Psoas muscle (tissue), 8 donors: ENCODE data around the gene IFNK. TPM values are rescaled to one million over a fixed set of nuclear protein-coding genes. Genes with fewer than 3 reads are reported as not detected.

Source experiments
- ATAC-seq, 4 donors: fragments of 200-7000 bp; cut with Tn5 transposase; one replicate each; pipeline ENCODE4 v1.9.1; 2020; ENCODE audit warnings: moderate library complexity in 3 of 4, mild to moderate bottlenecking in 2 of 4
- DNase-seq, 2 donors: peaks; one replicate each; pipeline ENCODE4 v3.0.0-alpha.2; 2020
- H3K27ac ChIP-seq: fragments of 200-600 bp; one replicate; pipeline ENCODE4 v1.8.0; 2022
- H3K27me3 ChIP-seq, 3 donors: fragments of 200-600 bp in 1 of 3; one replicate each; pipeline versions ENCODE4 v1.6.1 to v1.8.0; 2013 to 2022; ENCODE audit warnings: low read length in 2 of 3, mild to moderate bottlenecking in 2 of 3, moderate library complexity in 1 of 3; ENCODE audit not compliant: insufficient read depth in 3 of 3
- H3K36me3 ChIP-seq, 2 donors: fragments of 200-600 bp in 1 of 2; one replicate each; pipeline versions ENCODE4 v1.6.1 to v1.8.0; 2013 to 2022; ENCODE audit warnings: low read depth in 1 of 2, mild to moderate bottlenecking in 1 of 2, moderate library complexity in 1 of 2; ENCODE audit not compliant: insufficient read depth in 1 of 2
- H3K4me1 ChIP-seq: fragments of 200-600 bp; one replicate; pipeline ENCODE4 v1.8.0; 2022
- H3K4me3 ChIP-seq: fragments of 200-600 bp; one replicate; pipeline ENCODE4 v1.8.0; 2022; ENCODE audit warnings: mild to moderate bottlenecking
- H3K9me3 ChIP-seq: fragments of 200-600 bp; one replicate; pipeline ENCODE4 v1.8.0; 2022
- WGBS, 3 donors: extraction: QIAGEN DNeasy Blood & Tissue Kit; methylation state at CpG; one replicate each; pipeline versions ENCODE4 v1.1.6 to v1.1.7; 2013; 5-methylcytosine and 5-hydroxymethylcytosine counted together
- intact Hi-C, 2 donors: fragments of 100-400 bp; cut with DNase I; formaldehyde crosslinking; loops; one replicate each; pipeline versions ENCODE4 v1.11.0 to v1.14.2; 2022
- polyA plus RNA-seq, 3 donors: library from polyadenylated mRNA; stranded (reverse); fragments of 200-250 nt; gene quantifications; one replicate each; pipeline ENCODE4 v1.2.3, GENCODE V29; 2013
- total RNA-seq, 4 donors: library from RNA; stranded (reverse); fragmentation: NEBNext Ultra II Directional in 2 of 4; extraction: Animal tissue kit (Norgen Biotek cat#: 25700) in 2 of 4; gene quantifications; one replicate each; pipeline versions ENCODE4 v1.2.1 to v1.2.4, GENCODE V29; 2021 to 2023
- TF ChIP-seq, protein P1 (sequence below): fragments of 200-600 bp; IDR thresholded peaks from one replicate; pipeline ENCODE4 v1.8.0; 2022; ENCODE audit warnings: antibody characterized with exemption
- donor health status: healthy with polysubstance abuse.
- donor health status: DM: no; HTN: no; CAD: no; lungs with moderate emphysema.
- donor health status: Bipolar disorder and iron deficiency.
- donor health status: healthy.
- donor health status: DM: yes; HTN: yes; CAD: no.
- donor health status: DM: no; HTN: no; CAD: no.
- donor health status: DM: no; HTN: no; CAD: no.
- donor health status: DM: yes; HTN: yes; CAD: no.

IFNK gene
- total and polyA plus RNA-seq, 7 donors = not detected

- intact Hi-C loops = no loop called here
- H3K4me1 ChIP-seq = peaks cover 8% of the 10 kb centered on the region
- no peak overlapping the region for H3K27ac ChIP-seq
- 86 to 90% (median 90%) methylated on average over 1 of the region's 1 CpG for WGBS, 3 donors
- no peaks in the 10 kb centered on the region for H3K36me3 ChIP-seq
- H3K9me3 ChIP-seq = no peaks in the 10 kb centered on the region
- DNase-seq (no peak), ATAC-seq (no peak)
- TF ChIP-seq, protein P1, sequence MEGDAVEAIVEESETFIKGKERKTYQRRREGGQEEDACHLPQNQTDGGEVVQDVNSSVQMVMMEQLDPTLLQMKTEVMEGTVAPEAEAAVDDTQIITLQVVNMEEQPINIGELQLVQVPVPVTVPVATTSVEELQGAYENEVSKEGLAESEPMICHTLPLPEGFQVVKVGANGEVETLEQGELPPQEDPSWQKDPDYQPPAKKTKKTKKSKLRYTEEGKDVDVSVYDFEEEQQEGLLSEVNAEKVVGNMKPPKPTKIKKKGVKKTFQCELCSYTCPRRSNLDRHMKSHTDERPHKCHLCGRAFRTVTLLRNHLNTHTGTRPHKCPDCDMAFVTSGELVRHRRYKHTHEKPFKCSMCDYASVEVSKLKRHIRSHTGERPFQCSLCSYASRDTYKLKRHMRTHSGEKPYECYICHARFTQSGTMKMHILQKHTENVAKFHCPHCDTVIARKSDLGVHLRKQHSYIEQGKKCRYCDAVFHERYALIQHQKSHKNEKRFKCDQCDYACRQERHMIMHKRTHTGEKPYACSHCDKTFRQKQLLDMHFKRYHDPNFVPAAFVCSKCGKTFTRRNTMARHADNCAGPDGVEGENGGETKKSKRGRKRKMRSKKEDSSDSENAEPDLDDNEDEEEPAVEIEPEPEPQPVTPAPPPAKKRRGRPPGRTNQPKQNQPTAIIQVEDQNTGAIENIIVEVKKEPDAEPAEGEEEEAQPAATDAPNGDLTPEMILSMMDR = no peak
- no peak overlapping the region for H3K4me3 ChIP-seq
- H3K27me3 ChIP-seq = no peaks in the 10 kb centered on the region
Measured at GRCh38 chr9:27533311-27533710, 9.2 kb downstream of the IFNK start.

DNA sequence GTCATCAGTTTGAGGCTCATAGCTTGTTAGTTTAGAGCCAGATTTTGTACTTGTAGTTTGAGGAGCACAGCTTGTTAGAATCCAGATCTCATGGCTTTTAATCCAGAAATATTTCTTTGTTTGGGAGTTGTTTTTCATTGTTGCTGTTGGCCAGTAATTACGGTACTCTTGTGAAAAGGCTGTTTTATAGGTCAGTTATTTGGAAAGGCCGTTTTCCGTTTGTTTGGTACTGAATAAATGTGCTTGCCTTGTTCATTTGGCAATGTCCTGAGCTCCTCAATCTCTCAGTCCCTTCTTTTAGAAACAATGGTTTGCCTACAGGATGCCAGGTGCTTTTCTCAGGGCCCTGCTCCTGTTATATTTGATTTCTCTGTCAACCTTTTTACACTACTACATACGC lies 10.0 kb downstream of the IFNK start:
- Histone ChIP-seq H3K4me3 (no peak overlapping the region), H3K27ac (no peak overlapping the region), H3K9me3 (no peaks in the 10 kb centered on the region), H3K36me3 (no peaks in the 10 kb centered on the region), H3K27me3 (no peaks in the 10 kb centered on the region), H3K4me1 (peaks cover 15% of the 10 kb centered on the region)
- DNase-seq (no peak), ATAC-seq (no peak)
- WGBS, 3 donors = 65 to 77% (median 67%) methylated on average over 4 of the region's 4 CpGs
- TF ChIP-seq, protein P1 = no peak
- intact Hi-C loops = no loop called here

- no peak overlapping the region for H3K4me3 ChIP-seq
- no peaks in the 10 kb centered on the region for H3K27me3 ChIP-seq
- DNase-seq = no peak
- TF ChIP-seq, protein P1 = no peak
- no peak for ATAC-seq
- H3K4me1 ChIP-seq = peaks cover 21% of the 10 kb centered on the region
- intact Hi-C loops = no loop called here
- 83 to 87% (median 87%) methylated on average over 3 of the region's 3 CpGs for WGBS, 3 donors
- H3K9me3 ChIP-seq = no peaks in the 10 kb centered on the region
- no peak overlapping the region for H3K27ac ChIP-seq
- H3K36me3 ChIP-seq = no peaks in the 10 kb centered on the region
Measured at GRCh38 chr9:27534658-27535209, 10.6 kb downstream of the IFNK start.

GRCh38 chr9:27535701-27536118 lies 11.6 kb downstream of the IFNK start:
- WGBS, 3 donors = 67 to 79% (median 73%) methylated on average over 3 of the region's 3 CpGs
- Histone ChIP-seq H3K4me1 (peaks cover 31% of the 10 kb centered on the region), H3K9me3 (no peaks in the 10 kb centered on the region), H3K4me3 (no peak overlapping the region), H3K27ac (no peak overlapping the region), H3K36me3 (no peaks in the 10 kb centered on the region), H3K27me3 (no peaks in the 10 kb centered on the region)
- TF ChIP-seq, protein P1 = no peak
- ATAC-seq (no peak), DNase-seq (no peak)
- intact Hi-C loops = no loop called here

- TF ChIP-seq, protein P1 = no peak
- Histone ChIP-seq H3K9me3 (no peaks in the 10 kb centered on the region), H3K4me3 (no peak overlapping the region), H3K27me3 (no peaks in the 10 kb centered on the region), H3K4me1 (peaks cover 35% of the 10 kb centered on the region), H3K36me3 (no peaks in the 10 kb centered on the region), H3K27ac (no peak overlapping the region)
- ATAC-seq (no peak), DNase-seq (no peak)
- WGBS, 3 donors = 81 to 90% (median 83%) methylated on average over 3 of the region's 3 CpGs
- intact Hi-C loops = no loop called here
Measured at GRCh38 chr9:27536168-27536567, 12.1 kb downstream of the IFNK start.
